Measurements from ENCODE around the gene AFDN. TPM values are rescaled to one million over a fixed set of nuclear protein-coding genes. Genes with fewer than 3 reads are reported as not detected.
A peak's percentile ranks its signal among the peaks of the same experiment; 100 is the strongest.

Gene AFDN
- total and polyA plus RNA-seq, 2 experiments from 2014 or later = 130 to 198 TPM

DNA sequence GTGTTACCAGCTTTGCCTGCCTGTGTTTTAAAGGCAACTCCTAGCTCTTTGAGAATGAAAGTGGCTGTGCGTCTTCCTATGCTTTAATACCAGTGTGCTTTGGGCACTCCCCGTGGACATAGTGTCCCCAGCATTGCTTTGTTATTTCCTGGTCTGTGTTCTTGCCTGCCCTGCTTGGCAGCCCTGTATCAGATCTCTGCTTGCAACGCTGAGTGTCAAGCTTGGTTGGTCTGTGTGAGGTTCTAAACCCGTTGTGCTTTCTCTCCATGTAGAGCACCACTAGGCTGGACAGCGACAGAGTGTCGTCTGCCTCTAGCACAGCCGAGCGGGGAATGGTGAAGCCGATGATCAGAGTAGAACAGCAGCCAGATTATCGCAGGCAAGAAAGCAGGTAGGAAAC lies 80.2 kb downstream of the AFDN start:
- H3K79me2 ChIP-seq = peaks cover 6% of the 10 kb centered on the region
- H3K27me3 ChIP-seq = no peaks in the 10 kb centered on the region
- H3K4me3 ChIP-seq = no peak overlapping the region
- no peak for TF ChIP-seq EZH2phosphoT487 (IDR thresholded peaks at IDR 0.05; ENCODE audit: low read depth, severe bottlenecking, unreplicated experiment)
- no peak for TF ChIP-seq EZH2 (IDR thresholded peaks at IDR 0.05; ENCODE audit: borderline replicate concordance)
- TF ChIP-seq, protein P1, sequence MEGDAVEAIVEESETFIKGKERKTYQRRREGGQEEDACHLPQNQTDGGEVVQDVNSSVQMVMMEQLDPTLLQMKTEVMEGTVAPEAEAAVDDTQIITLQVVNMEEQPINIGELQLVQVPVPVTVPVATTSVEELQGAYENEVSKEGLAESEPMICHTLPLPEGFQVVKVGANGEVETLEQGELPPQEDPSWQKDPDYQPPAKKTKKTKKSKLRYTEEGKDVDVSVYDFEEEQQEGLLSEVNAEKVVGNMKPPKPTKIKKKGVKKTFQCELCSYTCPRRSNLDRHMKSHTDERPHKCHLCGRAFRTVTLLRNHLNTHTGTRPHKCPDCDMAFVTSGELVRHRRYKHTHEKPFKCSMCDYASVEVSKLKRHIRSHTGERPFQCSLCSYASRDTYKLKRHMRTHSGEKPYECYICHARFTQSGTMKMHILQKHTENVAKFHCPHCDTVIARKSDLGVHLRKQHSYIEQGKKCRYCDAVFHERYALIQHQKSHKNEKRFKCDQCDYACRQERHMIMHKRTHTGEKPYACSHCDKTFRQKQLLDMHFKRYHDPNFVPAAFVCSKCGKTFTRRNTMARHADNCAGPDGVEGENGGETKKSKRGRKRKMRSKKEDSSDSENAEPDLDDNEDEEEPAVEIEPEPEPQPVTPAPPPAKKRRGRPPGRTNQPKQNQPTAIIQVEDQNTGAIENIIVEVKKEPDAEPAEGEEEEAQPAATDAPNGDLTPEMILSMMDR (IDR thresholded peaks at IDR 0.05; ENCODE audit: poor library complexity) = no peak
- H3K27ac ChIP-seq = no peak overlapping the region
- H3K9me2 ChIP-seq (replicated peaks; ENCODE audit: insufficient read depth) = no peaks in the 10 kb centered on the region
- H3K36me3 ChIP-seq (replicated peaks; ENCODE audit: insufficient read depth, low read depth) = peaks cover 6% of the 10 kb centered on the region
- 78% methylated on average over 10 of the region's 10 CpGs for WGBS (ENCODE audit: low lambda C conversion rate, missing lambda C conversion rate)
- H2AFZ ChIP-seq = no peak overlapping the region
- H3K4me2 ChIP-seq = no peak overlapping the region
- peak; percentile 47 for DNase-seq (ENCODE audit: low spot score)
- H3K4me1 ChIP-seq (ENCODE audit: insufficient read depth) = peaks cover 6% of the 10 kb centered on the region
- peaks cover 8% of the 10 kb centered on the region for H4K20me1 ChIP-seq (ENCODE audit: insufficient read depth, poor library complexity, severe bottlenecking)
- no peaks in the 10 kb centered on the region for H3K9me3 ChIP-seq (ENCODE audit: low read depth)

DNA sequence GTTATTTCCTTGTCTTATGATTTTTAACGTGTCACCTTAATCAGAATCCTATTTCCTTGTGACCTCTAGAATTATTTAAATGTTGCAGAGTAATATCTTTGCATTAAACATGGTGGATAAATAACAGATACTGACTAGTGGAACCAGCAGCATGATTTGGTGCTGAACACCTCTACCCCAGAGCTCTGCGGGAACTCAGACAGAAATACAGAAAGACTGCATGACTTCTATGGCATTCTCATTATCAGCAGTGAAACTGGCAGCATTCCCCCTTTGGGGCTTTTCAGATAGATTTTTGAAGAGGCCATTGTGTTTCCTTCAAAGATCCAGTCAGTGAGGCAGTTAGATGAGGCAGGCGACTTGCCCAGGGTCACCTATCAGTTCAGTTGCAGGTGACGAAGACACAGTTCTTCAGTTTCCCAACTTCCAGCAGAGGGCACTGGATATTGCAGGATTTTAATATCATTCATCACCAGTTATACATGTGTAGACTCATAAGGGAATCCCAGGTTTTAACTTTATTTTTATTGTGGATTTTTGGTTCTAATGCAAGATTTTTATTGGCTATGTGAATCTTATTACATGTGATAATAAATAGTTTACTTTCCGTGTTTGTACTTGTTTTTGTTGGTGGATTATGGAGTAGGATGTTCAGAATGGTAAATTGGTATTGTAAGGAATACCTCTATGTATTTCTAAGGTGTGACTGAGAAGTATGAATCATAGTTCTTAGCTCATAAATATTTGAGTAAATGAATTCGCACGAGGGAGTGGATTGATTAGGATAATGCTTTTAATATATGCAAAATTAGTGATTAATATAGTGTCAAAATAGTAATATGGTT lies 81.3 kb downstream of the AFDN start:
- TF ChIP-seq EZH2 (IDR thresholded peaks at IDR 0.05; ENCODE audit: borderline replicate concordance) (no peak), EZH2phosphoT487 (IDR thresholded peaks at IDR 0.05; ENCODE audit: low read depth, severe bottlenecking, unreplicated experiment) (no peak)
- TF ChIP-seq, protein P1 (IDR thresholded peaks at IDR 0.05; ENCODE audit: poor library complexity) = peak; percentile 56
- peak; percentile 30 for DNase-seq (ENCODE audit: low spot score)
- 79% methylated on average over 7 of the region's 7 CpGs for WGBS (ENCODE audit: low lambda C conversion rate, missing lambda C conversion rate)

DNA sequence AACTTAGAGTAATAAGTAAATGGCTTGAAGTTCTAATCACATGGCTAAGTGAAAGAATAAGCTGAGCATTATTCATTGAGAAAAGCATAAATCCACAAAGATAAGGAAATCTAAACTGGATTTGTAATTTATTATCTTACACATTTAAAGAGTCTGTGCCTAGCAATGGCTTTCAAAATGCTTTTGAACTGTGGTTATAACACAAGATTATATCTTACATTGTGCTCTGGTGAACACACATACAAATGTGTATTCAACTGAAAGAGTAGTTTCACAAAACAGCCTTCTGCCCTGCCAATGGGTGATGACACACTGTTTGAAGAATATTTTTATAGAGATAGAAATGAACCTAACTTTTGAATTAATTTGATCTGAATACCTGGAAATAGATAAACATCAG lies 83.3 kb downstream of the AFDN start:
- peaks cover 6% of the 10 kb centered on the region for H3K36me3 ChIP-seq (replicated peaks; ENCODE audit: insufficient read depth, low read depth)
- no peak overlapping the region for H3K27ac ChIP-seq
- H3K9me2 ChIP-seq (replicated peaks; ENCODE audit: insufficient read depth) = no peaks in the 10 kb centered on the region
- no peak overlapping the region for H2AFZ ChIP-seq
- TF ChIP-seq EZH2phosphoT487 (IDR thresholded peaks at IDR 0.05; ENCODE audit: low read depth, severe bottlenecking, unreplicated experiment) = no peak
- TF ChIP-seq, protein P1 (IDR thresholded peaks at IDR 0.05; ENCODE audit: poor library complexity) = no peak
- TF ChIP-seq EZH2 (IDR thresholded peaks at IDR 0.05; ENCODE audit: borderline replicate concordance) = no peak
- no peaks in the 10 kb centered on the region for H3K9me3 ChIP-seq (ENCODE audit: low read depth)
- peaks cover 8% of the 10 kb centered on the region for H4K20me1 ChIP-seq (ENCODE audit: insufficient read depth, poor library complexity, severe bottlenecking)
- DNase-seq (ENCODE audit: low spot score) = no peak
- H3K4me3 ChIP-seq = no peak overlapping the region
- peaks cover 3% of the 10 kb centered on the region for H3K4me1 ChIP-seq (ENCODE audit: insufficient read depth)
- no peak overlapping the region for H3K4me2 ChIP-seq
- no peaks in the 10 kb centered on the region for H3K27me3 ChIP-seq
- H3K79me2 ChIP-seq = peaks cover 6% of the 10 kb centered on the region

More for the DNA sequence above, 81.3 kb downstream of the AFDN start:
- H3K36me3 ChIP-seq (replicated peaks; ENCODE audit: insufficient read depth, low read depth) = peaks cover 6% of the 10 kb centered on the region
- H3K9me3 ChIP-seq (ENCODE audit: low read depth) = no peaks in the 10 kb centered on the region
- peaks cover 8% of the 10 kb centered on the region for H4K20me1 ChIP-seq (ENCODE audit: insufficient read depth, poor library complexity, severe bottlenecking)
- no peaks in the 10 kb centered on the region for H3K9me2 ChIP-seq (replicated peaks; ENCODE audit: insufficient read depth)
- no peak overlapping the region for H3K4me3 ChIP-seq
- no peak overlapping the region for H3K4me2 ChIP-seq
- H3K27me3 ChIP-seq = no peaks in the 10 kb centered on the region
- no peak overlapping the region for H3K27ac ChIP-seq
- H2AFZ ChIP-seq = no peak overlapping the region
- peaks cover 4% of the 10 kb centered on the region for H3K79me2 ChIP-seq
- H3K4me1 ChIP-seq (ENCODE audit: insufficient read depth) = peaks cover 6% of the 10 kb centered on the region
